Kidney (tissue), 14 donors: Measurements from ENCODE around the gene STXBP2. TPM values are rescaled to one million over a fixed set of nuclear protein-coding genes. Genes with fewer than 3 reads are reported as not detected.

Source experiments
- DNase-seq, 5 donors: peaks; one replicate each; pipeline ENCODE4 v3.0.0-alpha.2; 2013 to 2020
- FAIRE-seq: peaks from 2 replicates; lab custom pipeline; 2012; peaks lifted over from hg19 to GRCh38; lab: Jason Lieb, UNC
- H3K27ac ChIP-seq, 2 donors: one replicate each; pipeline ENCODE4 v1.7.0; 2013; ENCODE audit warnings: low read depth in 2 of 2, low read length in 2 of 2, inconsistent platforms in 1 of 2
- H3K27me3 ChIP-seq: one replicate; pipeline ENCODE4 v1.7.1; 2013; ENCODE audit warnings: low read length, inconsistent platforms; ENCODE audit not compliant: control insufficient read depth, insufficient read depth
- H3K36me3 ChIP-seq, 3 donors: one replicate each; pipeline versions ENCODE4 v1.7.0 to v1.7.1; 2013; ENCODE audit warnings: low read length in 3 of 3, control low read depth in 1 of 3, inconsistent platforms in 1 of 3; ENCODE audit not compliant: insufficient read depth in 3 of 3, control insufficient read depth in 2 of 3
- H3K4me1 ChIP-seq, 3 donors: one replicate each; pipeline versions ENCODE4 v1.7.0 to v1.7.1; 2013; ENCODE audit warnings: low read length in 3 of 3, inconsistent platforms in 1 of 3, low read depth in 1 of 3; ENCODE audit not compliant: control insufficient read depth in 2 of 3, insufficient read depth in 2 of 3
- H3K4me3 ChIP-seq, 3 donors: one replicate each; pipeline versions ENCODE4 v1.7.0 to v1.8.1; 2013; ENCODE audit warnings: low read length in 3 of 3, control low read depth in 1 of 3, inconsistent platforms in 1 of 3
- H3K9ac ChIP-seq, 3 donors: one replicate each; pipeline versions ENCODE4 v1.7.0 to v1.7.1; 2013; ENCODE audit warnings: low read length in 3 of 3, control low read depth in 1 of 3, inconsistent platforms in 1 of 3
- H3K9me3 ChIP-seq, 3 donors: one replicate each; pipeline versions ENCODE4 v1.7.0 to v1.7.1; 2013; ENCODE audit warnings: low read length in 3 of 3, control low read depth in 1 of 3, inconsistent platforms in 1 of 3; ENCODE audit not compliant: control insufficient read depth in 2 of 3, insufficient read depth in 1 of 3
- CTCF ChIP-seq: IDR thresholded peaks from 3 replicates; pipeline ENCODE4 v1.5.1; 2012; ENCODE audit warnings: mild to moderate bottlenecking, moderate library complexity, borderline replicate concordance; ENCODE audit not compliant: insufficient read depth; ENCODE audit errors: extremely low read depth
- intact Hi-C: fragments of 100-400 bp; cut with DNase I; formaldehyde crosslinking; loops from one replicate; pipeline ENCODE4 v1.11.1; 2022
- polyA plus RNA-seq: library from polyadenylated mRNA; stranded (reverse); fragments of 350-450 nt; fragmentation: Illumina TruSeq; extraction: RNeasy Lipid Tissue Mini Kit (QIAGEN cat#74804); gene quantifications from one replicate; pipeline ENCODE4 v1.2.3, GENCODE V29; 2014; ENCODE audit warnings: low read depth, low replicate concordance; ENCODE audit not compliant: insufficient read depth
- total RNA-seq: library from RNA; stranded (reverse); fragmentation: NEBNext Ultra II Directional; extraction: Animal tissue kit (Norgen Biotek cat#: 25700); gene quantifications from one replicate; pipeline ENCODE4 v1.2.1, GENCODE V29; 2021
- donor health status: control.
- donor health status: control.
- donor health status: control.
- donor health status: control.
- donor health status: control.
- donor health status: DM: yes; HTN: yes; CAD: no.
- donor health status: Normal renal cell carcinoma (clear cell type).

STXBP2 gene
- total and polyA plus RNA-seq, 2 donors from 2014 or later: 74.8 to 136 TPM

- no peak overlapping the region for H3K27ac ChIP-seq
- H3K4me3 ChIP-seq: peak overlapping the region; percentile 16 to 87 (median 61)
- FAIRE-seq: no peak
- no peak for TF ChIP-seq CTCF
- no peak for DNase-seq
- H3K36me3 ChIP-seq: no peaks in the 10 kb centered on the region
- intact Hi-C loops: no loop called here
- H3K9ac ChIP-seq: peak overlapping the region in 1 of 3 donors; percentile 92
- H3K9me3 ChIP-seq: no peaks in the 10 kb centered on the region
- no peaks in the 10 kb centered on the region for H3K27me3 ChIP-seq
- H3K4me1 ChIP-seq: peaks cover 0 to 8% (median 0%) of the 10 kb centered on the region in 3 donors
Measured at GRCh38 chr19:7679771-7680605, 43.1 kb downstream of the STXBP2 start.

GRCh38 chr19:7680606-7681339 lies 43.9 kb downstream of the STXBP2 start, which contains the start of gene TRAPPC5:
Gene TRAPPC5, plus strand, starts transcription at chr19:7680833. Its CDS starts 1,421 bp downstream, at chr19:7682254.
- Histone ChIP-seq H3K4me1 (peaks cover 0 to 8% (median 0%) of the 10 kb centered on the region in 3 donors), H3K9ac (peak within 1 kb of the TSS; percentile 36 to 92 (median 92)), H3K4me3 (peak within 1 kb of the TSS; percentile 62 to 87 (median 78)), H3K36me3 (no peaks in the 10 kb centered on the region), H3K27me3 (no peaks in the 10 kb centered on the region), H3K9me3 (no peaks in the 10 kb centered on the region), H3K27ac (peak within 1 kb of the TSS; percentile 71 to 76)
- DNase-seq: peak; percentile 92 to 95 (median 93)
- intact Hi-C loops: no loop called here
- FAIRE-seq: no peak
- TF ChIP-seq CTCF: peak; percentile 99

- Histone ChIP-seq H3K27me3 (no peaks in the 10 kb centered on the region), H3K27ac (no peak overlapping the region), H3K4me1 (peaks cover 0 to 8% (median 0%) of the 10 kb centered on the region in 3 donors), H3K9me3 (no peaks in the 10 kb centered on the region), H3K4me3 (peak overlapping the region; percentile 62 to 87 (median 78)), H3K36me3 (no peaks in the 10 kb centered on the region), H3K9ac (peak overlapping the region; percentile 36 to 92 (median 92))
- DNase-seq (peak; percentile 85 to 93 (median 91)), FAIRE-seq (no peak)
- intact Hi-C loops: no loop called here
- TF ChIP-seq CTCF: peak; percentile 52
Measured at GRCh38 chr19:7681340-7682174, 44.6 kb downstream of the STXBP2 start.
